ENCODE data around the gene METRN. TPM values are rescaled to one million over a fixed set of nuclear protein-coding genes. Genes with fewer than 3 reads are reported as not detected.

The METRN gene
- total RNA-seq, 4 donors from 2014 or later: 13.6 to 31.2 (median 20.5) TPM

DNA sequence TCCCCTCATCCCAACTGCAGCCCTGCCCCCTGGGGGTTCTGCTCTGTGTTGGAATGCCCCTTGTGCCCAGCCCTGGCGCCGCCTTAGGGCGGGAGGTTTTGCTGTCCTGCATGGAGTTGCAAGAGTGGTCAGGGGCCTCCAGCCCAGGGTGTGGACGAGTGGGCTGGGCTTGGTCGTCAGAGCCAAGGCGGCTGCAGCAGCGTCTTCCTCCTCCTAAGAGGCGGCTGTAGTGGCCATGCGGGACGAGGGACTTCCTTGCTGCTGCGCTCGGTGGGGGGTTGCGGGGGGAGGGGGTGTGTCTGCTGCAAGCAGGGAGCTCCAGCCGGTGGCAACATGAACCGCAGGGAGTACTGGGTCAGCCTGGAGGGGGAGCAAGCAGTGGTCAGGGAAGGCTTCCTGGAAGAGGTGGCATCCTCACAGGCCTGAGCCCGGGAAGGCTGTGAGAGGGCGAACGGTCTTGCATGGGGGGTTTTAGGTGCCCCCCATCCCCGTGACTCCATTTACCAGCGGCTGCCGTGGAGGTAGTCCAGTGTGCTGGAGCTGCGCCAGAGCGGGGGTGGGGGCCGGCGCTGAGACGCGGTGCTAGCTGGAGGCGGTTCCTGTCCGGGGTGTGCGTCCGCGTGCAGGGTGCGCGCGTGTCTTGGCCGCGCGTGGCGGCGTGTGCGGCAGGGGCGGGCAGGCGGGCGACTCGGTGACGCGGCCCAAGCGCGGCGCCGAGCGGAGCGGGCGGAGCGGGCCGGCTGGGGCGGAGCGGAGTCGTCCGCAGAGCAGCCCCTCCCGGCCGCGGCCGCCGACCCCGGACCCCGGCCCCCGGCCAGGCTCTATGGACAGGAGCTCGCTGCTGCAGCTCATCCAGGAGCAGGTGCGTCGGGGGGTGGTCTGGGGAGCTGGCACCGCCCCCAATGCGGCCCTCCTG is 39.7 kb upstream of the METRN start, which contains the start of gene RHBDL1:
RHBDL1 (plus strand) TSS at position 704 of the 916 bp plus-strand sequence; CDS start at position 824, 120 bp downstream.
- TF ChIP-seq, protein P1, sequence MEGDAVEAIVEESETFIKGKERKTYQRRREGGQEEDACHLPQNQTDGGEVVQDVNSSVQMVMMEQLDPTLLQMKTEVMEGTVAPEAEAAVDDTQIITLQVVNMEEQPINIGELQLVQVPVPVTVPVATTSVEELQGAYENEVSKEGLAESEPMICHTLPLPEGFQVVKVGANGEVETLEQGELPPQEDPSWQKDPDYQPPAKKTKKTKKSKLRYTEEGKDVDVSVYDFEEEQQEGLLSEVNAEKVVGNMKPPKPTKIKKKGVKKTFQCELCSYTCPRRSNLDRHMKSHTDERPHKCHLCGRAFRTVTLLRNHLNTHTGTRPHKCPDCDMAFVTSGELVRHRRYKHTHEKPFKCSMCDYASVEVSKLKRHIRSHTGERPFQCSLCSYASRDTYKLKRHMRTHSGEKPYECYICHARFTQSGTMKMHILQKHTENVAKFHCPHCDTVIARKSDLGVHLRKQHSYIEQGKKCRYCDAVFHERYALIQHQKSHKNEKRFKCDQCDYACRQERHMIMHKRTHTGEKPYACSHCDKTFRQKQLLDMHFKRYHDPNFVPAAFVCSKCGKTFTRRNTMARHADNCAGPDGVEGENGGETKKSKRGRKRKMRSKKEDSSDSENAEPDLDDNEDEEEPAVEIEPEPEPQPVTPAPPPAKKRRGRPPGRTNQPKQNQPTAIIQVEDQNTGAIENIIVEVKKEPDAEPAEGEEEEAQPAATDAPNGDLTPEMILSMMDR (IDR thresholded peaks at IDR 0.05): no peak
- no peak for DNase-seq (ENCODE audit: low spot score)

GRCh38 chr16:675884-676564 is 38.9 kb upstream of the METRN start:
- DNase-seq (ENCODE audit: low spot score) (no peak), ATAC-seq (ENCODE audit: low FRiP score) (no peak)

More for the DNA sequence above, 39.7 kb upstream of the METRN start, which contains the start of gene RHBDL1:
- ATAC-seq (ENCODE audit: low FRiP score): no peak

DNA sequence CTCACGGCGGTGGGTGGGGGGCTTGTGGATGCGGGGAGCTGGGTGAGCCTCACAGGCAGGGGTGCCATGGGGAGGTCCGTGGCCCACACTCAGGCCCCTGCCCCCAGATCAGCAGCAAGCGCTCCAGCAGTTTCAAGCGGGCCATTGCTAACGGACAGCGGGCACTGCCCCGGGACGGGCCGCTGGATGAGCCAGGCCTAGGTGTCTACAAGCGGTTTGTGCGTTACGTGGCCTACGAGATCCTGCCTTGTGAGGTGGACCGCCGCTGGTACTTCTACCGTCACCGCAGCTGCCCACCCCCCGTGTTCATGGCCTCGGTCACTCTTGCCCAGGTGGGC is 38.4 kb upstream of the METRN start:
- ATAC-seq (ENCODE audit: low FRiP score): no peak
- TF ChIP-seq, protein P1 (IDR thresholded peaks at IDR 0.05): no peak
- no peak for DNase-seq (ENCODE audit: low spot score)

More at GRCh38 chr16:675884-676564, 38.9 kb upstream of the METRN start:
- TF ChIP-seq, protein P1 (IDR thresholded peaks at IDR 0.05): no peak

- TF ChIP-seq, protein P1 (IDR thresholded peaks at IDR 0.05): no peak
- DNase-seq (ENCODE audit: low spot score) (no peak), ATAC-seq (ENCODE audit: low FRiP score) (no peak)
Observed at GRCh38 chr16:676913-677312, 38.0 kb upstream of the METRN start.

DNA sequence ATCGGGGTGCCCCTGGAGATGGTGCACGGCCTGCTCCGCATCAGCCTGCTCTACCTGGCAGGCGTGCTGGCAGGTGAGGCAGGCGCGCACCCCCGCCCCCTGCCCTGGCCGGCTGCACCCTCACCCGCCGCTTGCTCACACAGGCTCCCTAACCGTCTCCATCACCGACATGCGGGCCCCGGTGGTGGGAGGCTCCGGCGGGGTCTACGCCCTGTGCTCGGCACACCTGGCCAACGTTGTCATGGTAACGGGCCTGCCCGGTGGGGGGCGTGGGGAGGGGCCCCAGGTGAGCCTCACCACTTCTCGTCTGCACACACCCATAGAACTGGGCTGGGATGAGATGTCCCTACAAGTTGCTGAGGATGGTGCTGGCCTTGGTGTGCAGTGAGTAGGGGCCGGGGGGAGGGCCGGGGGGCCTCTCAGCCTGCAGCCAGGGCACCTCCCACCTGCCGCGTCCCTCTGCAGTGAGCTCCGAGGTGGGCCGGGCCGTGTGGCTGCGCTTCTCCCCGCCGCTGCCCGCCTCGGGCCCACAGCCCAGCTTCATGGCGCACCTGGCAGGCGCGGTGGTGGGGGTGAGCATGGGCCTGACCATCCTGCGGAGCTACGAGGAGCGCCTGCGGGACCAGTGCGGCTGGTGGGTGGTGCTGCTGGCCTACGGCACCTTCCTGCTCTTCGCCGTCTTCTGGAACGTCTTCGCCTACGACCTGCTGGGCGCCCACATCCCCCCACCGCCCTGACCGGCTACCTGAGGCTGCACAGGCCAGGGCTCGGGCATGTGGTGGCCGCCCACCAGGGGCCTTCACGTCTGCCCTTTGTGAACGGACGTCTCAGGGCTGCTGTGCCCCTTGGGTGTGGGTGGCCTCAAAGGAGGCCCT is 37.4 kb upstream of the METRN start:
- ATAC-seq (ENCODE audit: low FRiP score) (no peak), DNase-seq (ENCODE audit: low spot score) (no peak)
- TF ChIP-seq, protein P1 (IDR thresholded peaks at IDR 0.05): no peak

DNA sequence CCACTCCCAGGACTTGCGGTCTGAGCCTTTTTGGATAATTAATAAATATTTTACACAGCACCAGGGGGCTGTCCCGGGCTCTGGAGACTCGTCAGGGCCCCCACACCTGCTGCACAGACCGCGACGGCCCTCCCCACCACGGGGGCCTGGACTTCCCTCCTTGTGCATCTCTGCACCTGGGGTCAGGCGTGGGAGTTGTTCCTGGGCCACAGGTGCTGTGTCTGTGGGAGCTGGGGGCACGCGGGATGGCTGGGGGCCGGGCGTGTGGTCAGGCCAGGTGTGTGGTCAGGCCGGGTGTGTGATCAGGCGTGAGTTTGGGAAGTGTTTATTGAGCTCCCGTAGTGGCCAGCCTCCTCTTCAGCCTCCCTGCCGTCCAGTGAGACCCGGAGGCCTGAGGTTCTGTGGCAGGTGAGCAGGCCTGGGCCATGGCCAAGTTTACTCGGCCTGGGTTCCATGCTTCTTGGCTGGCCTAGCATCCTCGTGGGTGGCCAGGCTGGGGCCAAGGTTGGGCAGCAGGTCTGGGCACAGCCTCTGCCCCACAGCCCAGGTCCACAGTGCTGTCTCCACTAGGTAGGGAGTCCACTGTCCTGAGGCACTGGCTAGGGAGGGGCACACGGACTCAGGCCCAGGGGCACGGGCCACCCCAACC is 36.6 kb upstream of the METRN start:
- DNase-seq (ENCODE audit: low spot score) (no peak), ATAC-seq (ENCODE audit: low FRiP score) (no peak)
- TF ChIP-seq, protein P1 (IDR thresholded peaks at IDR 0.05): no peak
